K562 (cell line): Measurements from ENCODE around the gene LLPH. TPM values are rescaled to one million over a fixed set of nuclear protein-coding genes. Genes with fewer than 3 reads are reported as not detected.

Experiments
- ATAC-seq: fragments of 200-7000 bp; cut with Tn5 transposase; 3 replicates; pipeline ENCODE4 v1.9.1; 2020; ENCODE audit warnings: moderate library complexity
- BruUV-seq: library from RNA; stranded (reverse); fragments of 400-500 nt; replicated peaks from 2 replicates; lab custom pipeline; 2021; lab: Mats Ljungman, UMichigan
- CTCF ChIA-PET: fragments of 300-600 bp; formaldehyde crosslinking; extraction: SDS; loops from one replicate; lab custom pipeline; 2021; ENCODE audit warnings: low intra/inter-chr PET ratio; lab: Yijun Ruan, JAX
- POLR2A ChIA-PET: fragments of 300-600, 350-650 bp; sonication (Branson Sonifier 250); formaldehyde crosslinking; extraction: SDS; loops from one replicate; lab custom pipeline; 2021; ENCODE audit warnings: antibody characterized with exemption, inconsistent platforms; lab: Yijun Ruan, JAX
- DNase-seq, 4 experiments: peaks; one replicate each; pipeline versions ENCODE4 v3.0.0 to v3.0.0-alpha.2; 2011 to 2018; ENCODE audit warnings: low spot score in 3 of 4, mixed read lengths in 3 of 4; ENCODE audit errors: extremely low read depth in 1 of 4
- FAIRE-seq: peaks from 2 replicates; lab custom pipeline; 2011; peaks lifted over from hg19 to GRCh38; lab: Jason Lieb, UNC
- H2AFZ ChIP-seq: 2 replicates; pipeline ENCODE4 v1.6.0; 2011; ENCODE audit warnings: low read depth, low read length, control low read depth, inconsistent platforms
- H3K27ac ChIP-seq: fragments of 200-600 bp; 3 replicates; pipeline ENCODE4 v1.8.0; 2011; ENCODE audit warnings: low read depth, mild to moderate bottlenecking, control low read depth, inconsistent platforms, low read length, moderate library complexity, mixed read lengths; ENCODE audit errors: extremely low read depth
- H3K27me3 ChIP-seq, 2 experiments: fragments of 300-600 bp in 1 of 2; 2 replicates in 1 of 2; 3 replicates in 1 of 2; pipeline versions ENCODE4 v1.6.0 to v1.8.0; 2011; ENCODE audit warnings: inconsistent platforms in 2 of 2, low read length in 2 of 2, mild to moderate bottlenecking in 1 of 2, mixed read lengths in 1 of 2, moderate library complexity in 1 of 2; ENCODE audit not compliant: control insufficient read depth in 2 of 2, insufficient read depth in 2 of 2
- H3K36me3 ChIP-seq: fragments of 300-600 bp; 3 replicates; pipeline ENCODE4 v1.8.0; 2011; ENCODE audit warnings: mild to moderate bottlenecking, low read length, inconsistent platforms; ENCODE audit not compliant: control insufficient read depth, insufficient read depth
- H3K4me1 ChIP-seq, 2 experiments: fragments of 200-600 bp in 1 of 2; replicated peaks in 1 of 2; 2 replicates in 1 of 2; 3 replicates in 1 of 2; pipeline versions ENCODE4 v1.5.1 to v1.8.0; 2011; ENCODE audit warnings: inconsistent platforms in 2 of 2, low read length in 2 of 2, mild to moderate bottlenecking in 1 of 2, mixed read lengths in 1 of 2, moderate library complexity in 1 of 2; ENCODE audit not compliant: control insufficient read depth in 2 of 2, insufficient read depth in 2 of 2
- H3K4me2 ChIP-seq: 2 replicates; pipeline ENCODE4 v1.6.1; 2011; ENCODE audit warnings: low read length, control low read depth, inconsistent platforms, mixed read lengths; ENCODE audit not compliant: insufficient read depth
- H3K4me3 ChIP-seq: fragments of 200-600 bp; sonication (generic), shearing (Covaris generic); 2 replicates; pipeline ENCODE4 v1.5.1; 2016; ENCODE audit warnings: control low read depth, inconsistent platforms
- H3K79me2 ChIP-seq: fragments of 200-600 bp; 3 replicates; pipeline ENCODE4 v1.8.0; 2011; ENCODE audit warnings: low read length, inconsistent platforms; ENCODE audit not compliant: control insufficient read depth, insufficient read depth
- H3K9ac ChIP-seq, 2 experiments: 2 replicates each; pipeline versions ENCODE4 v1.6.0 to v1.6.1; 2011; ENCODE audit warnings: low read depth in 2 of 2, low read length in 2 of 2, control low read depth in 1 of 2, inconsistent platforms in 1 of 2, mild to moderate bottlenecking in 1 of 2, mixed read lengths in 1 of 2; ENCODE audit not compliant: insufficient read depth in 1 of 2
- H3K9me1 ChIP-seq: one replicate; pipeline ENCODE4 v1.6.0; 2011; ENCODE audit warnings: inconsistent platforms, mild to moderate bottlenecking, low read length, moderate library complexity; ENCODE audit not compliant: control insufficient read depth, insufficient read depth
- H3K9me3 ChIP-seq: replicated peaks from 2 replicates; pipeline ENCODE4 v1.5.1; 2011; ENCODE audit warnings: low read depth, low read length, inconsistent platforms; ENCODE audit not compliant: control insufficient read depth, insufficient read depth
- H4K20me1 ChIP-seq: replicated peaks from 2 replicates; pipeline ENCODE4 v1.6.1; 2011; ENCODE audit warnings: low read length, inconsistent platforms, mixed read lengths; ENCODE audit not compliant: control insufficient read depth, insufficient read depth
- CTCF ChIP-seq, 3 experiments: IDR thresholded peaks in 2 of 3; conservative IDR thresholded peaks in 1 of 3; 2 replicates each; pipeline ENCODE4 v1.5.1; 2011 to 2012; ENCODE audit warnings: low read length in 3 of 3, mild to moderate bottlenecking in 3 of 3, control low read depth in 2 of 3, improper control_type of control experiment in 1 of 3, inconsistent platforms in 1 of 3, low read depth in 1 of 3, mixed read lengths in 1 of 3, moderate library complexity in 1 of 3; ENCODE audit not compliant: insufficient read depth in 2 of 3
- EGR1 ChIP-seq: fragments of 450-650 bp; conservative IDR thresholded peaks from 2 replicates; pipeline ENCODE4 v1.6.1; 2017; ENCODE audit warnings: mild to moderate bottlenecking
- ZNF3 ChIP-seq: fragments of 250-450 bp; sonication (Bioruptor Pico); IDR thresholded peaks from 2 replicates; pipeline ENCODE4 v1.5.0; 2021; ENCODE audit warnings: mild to moderate bottlenecking, moderate library complexity
- ZNF584 ChIP-seq: fragments of 200-800 bp; sonication (Bioruptor generic); IDR thresholded peaks from 2 replicates; pipeline ENCODE4 v1.6.1; 2016; ENCODE audit warnings: low read depth, mild to moderate bottlenecking, missing genetic modification characterization, missing compliant biosample characterization
- WGBS: fragments of 100-300 bp; shearing (Covaris generic); methylation state at CpG from one replicate; pipeline ENCODE4 v1.1.6; 2016; ENCODE audit warnings: low coverage, mixed read lengths; ENCODE audit not compliant: insufficient coverage; ENCODE audit errors: missing lambda C conversion rate; 5-methylcytosine and 5-hydroxymethylcytosine counted together
- in situ Hi-C: fragments of 300-500 bp; cut with MboI; formaldehyde crosslinking; loops from 4 replicates; pipeline ENCODE4 v1.15.0; 2018; ENCODE audit warnings: inconsistent platforms, mixed read lengths
- intact Hi-C: fragments of 100-400 bp; cut with micrococcal nuclease; formaldehyde crosslinking; loops from 2 replicates; pipeline ENCODE4 v1.14.2; 2022
- polyA plus RNA-seq, 8 experiments: library from polyadenylated mRNA; depleted of rRNA in 4 of 8; stranded (reverse) in 5 of 8; unstranded in 3 of 8; fragments of >200 nt; fragmentation: Nextera tagmentation in 2 of 8; fragmentation: Illumina TruSeq in 1 of 8; extraction: Ambion mirVana in 2 of 8; extraction: Trizol in 1 of 8; gene quantifications; 2 replicates each; pipeline versions ENCODE4 v1.2.1 to v1.2.3, GENCODE V29; 2011 to 2014; ENCODE audit warnings: inconsistent platforms in 1 of 8, missing spikeins in 1 of 8
- total RNA-seq, 7 experiments: library from RNA; depleted of rRNA in 6 of 7; stranded (reverse); fragments of >200 nt in 6 of 7; fragmentation: Illumina TruSeq in 2 of 7; extraction: Trizol in 2 of 7; gene quantifications; 2 replicates each; pipeline versions ENCODE4 v1.2.1 to v1.2.3, GENCODE V29; 2011 to 2021; ENCODE audit warnings: low replicate concordance in 1 of 7

Gene LLPH
- total and polyA plus RNA-seq, 9 of the 15 experiments (the other 6 are each of a cell fraction or from before 2014, with no cell fraction given), result 19.1 to 87.3 (median 59.6) TPM

GRCh38 chr12:66103016-66103913, 27.3 kb downstream of the LLPH start:
- 0% methylated on average over 3 of the region's 3 CpGs for WGBS

More at GRCh38 chr12:66103016-66103913, 27.3 kb downstream of the LLPH start:
- Histone ChIP-seq H3K79me2 (no peaks in the 10 kb centered on the region), H3K9ac (no peak overlapping the region), H3K27me3 (no peaks in the 10 kb centered on the region), H3K9me1 (no peaks in the 10 kb centered on the region), H3K4me1 (no peaks in the 10 kb centered on the region), H4K20me1 (no peaks in the 10 kb centered on the region), H3K4me3 (no peak overlapping the region), H3K9me3 (no peaks in the 10 kb centered on the region), H2AFZ (no peak overlapping the region), H3K36me3 (no peaks in the 10 kb centered on the region), H3K4me2 (no peak overlapping the region), H3K27ac (no peak overlapping the region)
- in situ Hi-C loops, result no loop called here
- FAIRE-seq (no peak), DNase-seq (peak in 3 of 4 experiments; percentile 12 to 37 (median 20)), ATAC-seq (peak; percentile 61; the same call in 1 of the 3 replicates)
- ChIA-PET POLR2A (interaction anchor here (0.7 kb wide), 1 partner anchor 196 kb away, joined by 3 read pairs; no protein-coding TSS in a partner anchor), CTCF (no interaction called here)
- TF ChIP-seq ZNF584, result no peak
- TF ChIP-seq ZNF3 (CRISPR knock-in tag), result no peak
- TF ChIP-seq EGR1, result peak; percentile 78
- TF ChIP-seq CTCF (IDR thresholded peaks at IDR 0.05 in 2 of 3, conservative IDR thresholded peaks at IDR 0.05 in 1 of 3; ENCODE audit: insufficient read depth in 2 of 3, low read depth in 1 of 3, low read length in 3 of 3), result peak; percentile 26 to 59 (median 39); a peak in 4 of 6 replicates
- intact Hi-C loops, result loop anchor here (10.0 kb wide), 1 partner anchor 118 kb away; no protein-coding TSS in a partner anchor
- no TSS peak for BruUV-seq
